OCI-LY7 (cell line): ENCODE results near the gene PEX3. TPM values are rescaled to one million over a fixed set of nuclear protein-coding genes. Genes with fewer than 3 reads are reported as not detected.

Experiments
- BruUV-seq: library from RNA; stranded (reverse); fragments of 400-500 nt; replicated peaks from 2 replicates; lab custom pipeline; 2021; lab: Mats Ljungman, UMichigan
- CTCF ChIA-PET: fragments of 300-600 bp; sonication (Branson Sonifier 250); formaldehyde crosslinking; loops from one replicate; lab custom pipeline; 2022; ENCODE audit warnings: antibody characterized with exemption; ENCODE audit not compliant: unreplicated experiment; lab: Charles Lee
- POLR2A ChIA-PET: fragments of 300-600 bp; sonication (Branson Sonifier 250); formaldehyde crosslinking; loops from one replicate; lab custom pipeline; 2022; ENCODE audit warnings: antibody characterized with exemption; lab: Charles Lee
- DNase-seq: peaks from one replicate; pipeline ENCODE4 v3.0.0-alpha.2; 2015; ENCODE audit warnings: low spot score
- H2AFZ ChIP-seq: fragments of 200-600 bp; sonication (generic), shearing (Covaris generic); 2 replicates; pipeline ENCODE4 v1.6.1; 2014; ENCODE audit warnings: mild to moderate bottlenecking, antibody characterized with exemption, low read length, moderate library complexity
- H3K27ac ChIP-seq: fragments of 200-600 bp; sonication (generic); 2 replicates; pipeline ENCODE4 v1.5.1; 2014; ENCODE audit warnings: mixed run types, low read depth, mild to moderate bottlenecking, moderate library complexity, low read length, inconsistent platforms; ENCODE audit not compliant: poor library complexity, severe bottlenecking
- H3K36me3 ChIP-seq: fragments of 200-600 bp; sonication (generic); 2 replicates; pipeline ENCODE4 v1.6.1; 2014; ENCODE audit warnings: mild to moderate bottlenecking, antibody characterized with exemption, low read length, moderate library complexity, mixed read lengths; ENCODE audit not compliant: insufficient read depth
- H3K4me1 ChIP-seq: fragments of 200-600 bp; sonication (generic); 2 replicates; pipeline ENCODE4 v1.5.1; 2014; ENCODE audit warnings: mild to moderate bottlenecking, low read length; ENCODE audit not compliant: insufficient read depth, poor library complexity, severe bottlenecking
- H3K4me2 ChIP-seq: fragments of 200-600 bp; sonication (generic); 2 replicates; pipeline ENCODE4 v1.6.1; 2014; ENCODE audit warnings: mild to moderate bottlenecking, low read length
- H3K4me3 ChIP-seq: fragments of 200-600 bp; sonication (generic); 2 replicates; pipeline ENCODE4 v1.5.1; 2014; ENCODE audit warnings: mild to moderate bottlenecking, low read depth, low read length; ENCODE audit not compliant: poor library complexity, severe bottlenecking
- H3K79me2 ChIP-seq: fragments of 200-600 bp; sonication (generic); 2 replicates; pipeline ENCODE4 v1.6.1; 2016; ENCODE audit warnings: low read depth, mild to moderate bottlenecking, low read length, moderate library complexity, mixed read lengths; ENCODE audit not compliant: insufficient read depth
- H3K9me2 ChIP-seq: fragments of 200-600 bp; sonication (generic); 2 replicates; pipeline ENCODE4 v1.6.1; 2016; ENCODE audit warnings: mild to moderate bottlenecking, low read length, mixed read lengths; ENCODE audit not compliant: insufficient read depth
- H3K9me3 ChIP-seq: fragments of 200-600 bp; sonication (generic); 2 replicates; pipeline ENCODE4 v1.6.1; 2014; ENCODE audit warnings: mild to moderate bottlenecking, mixed run types, low read length, mixed read lengths
- H4K20me1 ChIP-seq: fragments of 200-600 bp; sonication (generic); 2 replicates; pipeline ENCODE4 v1.6.1; 2014; ENCODE audit warnings: mild to moderate bottlenecking, antibody characterized with exemption, low read length, moderate library complexity, mixed read lengths; ENCODE audit not compliant: insufficient read depth
- CTCF ChIP-seq: fragments of 200-600 bp; sonication (generic); conservative IDR thresholded peaks from 2 replicates; pipeline ENCODE4 v1.5.1; 2014; ENCODE audit warnings: mild to moderate bottlenecking, antibody characterized with exemption, low read length, moderate library complexity, mixed read lengths
- EZH2phosphoT487 ChIP-seq: fragments of 200-600 bp; sonication (generic); IDR thresholded peaks from 2 replicates; pipeline ENCODE4 v1.6.1; 2018; ENCODE audit warnings: low read depth, borderline replicate concordance, mild to moderate bottlenecking, mixed run types, antibody characterized with exemption, low read length, moderate library complexity, mixed read lengths
- intact Hi-C: fragments of 100-400 bp; cut with micrococcal nuclease; formaldehyde crosslinking; loops from one replicate; pipeline ENCODE4 v1.10.0; 2022; ENCODE audit not compliant: unreplicated experiment
- total RNA-seq, 2 experiments: library from RNA; depleted of rRNA in 1 of 2; stranded (reverse); fragments of >200 nt in 1 of 2; shearing (Covaris generic) in 1 of 2; gene quantifications; 2 replicates each; pipeline ENCODE4 v1.2.3, GENCODE V29; 2014 to 2022

The PEX3 gene
- total RNA-seq, 2 experiments from 2014 or later: 14.8 to 27.0 TPM

GRCh38 chr6:143501851-143502250 is 51.2 kb downstream of the PEX3 start:
- no peaks in the 10 kb centered on the region for H3K9me2 ChIP-seq
- H3K79me2 ChIP-seq: no peaks in the 10 kb centered on the region
- CTCF ChIA-PET: no interaction called here
- intact Hi-C loops: loop anchor here (10.0 kb wide), 2 partner anchors 807 to 1027 kb away; no protein-coding TSS in a partner anchor
- H3K27ac ChIP-seq: no peak overlapping the region
- H2AFZ ChIP-seq: no peak overlapping the region
- H3K9me3 ChIP-seq: no peaks in the 10 kb centered on the region
- peaks cover under 1% of the 10 kb centered on the region for H3K4me1 ChIP-seq
- DNase-seq: peak; percentile 22
- POLR2A ChIA-PET: interaction anchor here (0.6 kb wide), 1 partner anchor 106 kb away, joined by 3 read pairs; no protein-coding TSS in a partner anchor
- no peaks in the 10 kb centered on the region for H4K20me1 ChIP-seq
- H3K4me3 ChIP-seq: no peak overlapping the region
- no peak overlapping the region for H3K4me2 ChIP-seq
- TF ChIP-seq EZH2phosphoT487 (no peak), CTCF (peak; percentile 69)
- H3K36me3 ChIP-seq: no peaks in the 10 kb centered on the region
- no TSS peak for BruUV-seq

GRCh38 chr6:143504369-143504768 is 53.8 kb downstream of the PEX3 start:
- ChIA-PET POLR2A (interaction anchor here (0.5 to 0.8 kb wide), 2 partner anchors 23 to 428 kb away, joined by 3 read pairs; no protein-coding TSS in a partner anchor), CTCF (no interaction called here)
- peaks cover 11% of the 10 kb centered on the region for H3K4me1 ChIP-seq
- no peaks in the 10 kb centered on the region for H3K36me3 ChIP-seq
- BruUV-seq: no TSS peak
- no peak overlapping the region for H3K27ac ChIP-seq
- no peak overlapping the region for H2AFZ ChIP-seq
- no peaks in the 10 kb centered on the region for H3K9me3 ChIP-seq
- no peaks in the 10 kb centered on the region for H3K9me2 ChIP-seq
- TF ChIP-seq CTCF: no peak
- TF ChIP-seq EZH2phosphoT487: no peak
- intact Hi-C loops: loop anchor here (10.0 kb wide), 2 partner anchors 810 to 1030 kb away; no protein-coding TSS in a partner anchor
- H4K20me1 ChIP-seq: no peaks in the 10 kb centered on the region
- no peaks in the 10 kb centered on the region for H3K79me2 ChIP-seq
- H3K4me3 ChIP-seq: no peak overlapping the region
- DNase-seq: no peak
- H3K4me2 ChIP-seq: no peak overlapping the region

GRCh38 chr6:143505111-143505510 is 54.5 kb downstream of the PEX3 start:
- H3K27ac ChIP-seq: no peak overlapping the region
- peaks cover 11% of the 10 kb centered on the region for H3K4me1 ChIP-seq
- no peaks in the 10 kb centered on the region for H3K79me2 ChIP-seq
- TF ChIP-seq EZH2phosphoT487: no peak
- TF ChIP-seq CTCF: no peak
- intact Hi-C loops: loop anchor here (10.0 kb wide), 2 partner anchors 810 to 1030 kb away; no protein-coding TSS in a partner anchor
- H4K20me1 ChIP-seq: no peaks in the 10 kb centered on the region
- ChIA-PET POLR2A (interaction anchor here (0.5 to 0.8 kb wide), 2 partner anchors 24 to 429 kb away, joined by 3 read pairs; no protein-coding TSS in a partner anchor), CTCF (no interaction called here)
- no peak overlapping the region for H3K4me3 ChIP-seq
- H2AFZ ChIP-seq: no peak overlapping the region
- no TSS peak for BruUV-seq
- H3K36me3 ChIP-seq: no peaks in the 10 kb centered on the region
- no peaks in the 10 kb centered on the region for H3K9me2 ChIP-seq
- no peak overlapping the region for H3K4me2 ChIP-seq
- DNase-seq: no peak
- no peaks in the 10 kb centered on the region for H3K9me3 ChIP-seq
